Liver (tissue), 3 donors: Measurements from ENCODE around the gene SERPINB4.

Source experiments
- EGR1 ChIP-seq, 2 donors: IDR thresholded peaks; 2 replicates each; pipeline ENCODE4 v1.6.1; 2016 to 2018; ENCODE audit warnings: antibody characterized with exemption in 2 of 2, low read depth in 2 of 2
- FOXA1 ChIP-seq: IDR thresholded peaks from 2 replicates; pipeline ENCODE4 v1.6.1; 2016; ENCODE audit warnings: antibody characterized with exemption
- GABPA ChIP-seq, 2 donors: IDR thresholded peaks in 1 of 2; conservative IDR thresholded peaks in 1 of 2; 2 replicates each; pipeline ENCODE4 v1.6.1; 2016; ENCODE audit warnings: antibody characterized with exemption in 2 of 2, mild to moderate bottlenecking in 1 of 2, moderate library complexity in 1 of 2
- JUND ChIP-seq, 2 donors: IDR thresholded peaks; 2 replicates each; pipeline ENCODE4 v1.6.1; 2016; ENCODE audit warnings: antibody characterized with exemption in 2 of 2
- MAX ChIP-seq: IDR thresholded peaks from 2 replicates; pipeline ENCODE4 v1.6.1; 2016; ENCODE audit warnings: antibody characterized with exemption
- NR2F2 ChIP-seq: IDR thresholded peaks from 2 replicates; pipeline ENCODE4 v1.6.1; 2016; ENCODE audit warnings: antibody characterized with exemption
- RAD21 ChIP-seq, 2 donors: IDR thresholded peaks; 2 replicates each; pipeline ENCODE4 v1.6.1; 2016; ENCODE audit warnings: antibody characterized with exemption in 2 of 2, mild to moderate bottlenecking in 2 of 2
- RXRA ChIP-seq, 2 donors: IDR thresholded peaks; 2 replicates each; pipeline ENCODE4 v1.6.1; 2017 to 2018; ENCODE audit warnings: antibody characterized with exemption in 2 of 2, mild to moderate bottlenecking in 1 of 2
- SP1 ChIP-seq: IDR thresholded peaks from 2 replicates; pipeline ENCODE4 v1.6.1; 2018; ENCODE audit warnings: antibody characterized with exemption, mild to moderate bottlenecking
- TAF1 ChIP-seq: conservative IDR thresholded peaks from 2 replicates; pipeline ENCODE4 v1.6.1; 2016; ENCODE audit warnings: antibody characterized with exemption, mild to moderate bottlenecking
- TF ChIP-seq, protein P1 (sequence below): fragments of 150-350 bp; IDR thresholded peaks from 2 replicates; pipeline ENCODE4 v1.5.1; 2017; ENCODE audit warnings: improper control_type of control experiment, low read depth, low read length; ENCODE audit not compliant: missing input control
- TF ChIP-seq, protein P2 (sequence below): IDR thresholded peaks from 2 replicates; pipeline ENCODE4 v1.6.1; 2016; ENCODE audit warnings: antibody characterized with exemption
- TF ChIP-seq, protein P3 (sequence below): IDR thresholded peaks from 2 replicates; pipeline ENCODE4 v1.6.1; 2016; ENCODE audit warnings: antibody characterized with exemption, mild to moderate bottlenecking
- TF ChIP-seq, protein P4 (sequence below): IDR thresholded peaks from 2 replicates; pipeline ENCODE4 v1.6.1; 2016; ENCODE audit warnings: antibody characterized with exemption
- donor health status: healthy.
- donor health status: healthy.

- TF ChIP-seq, protein P1, sequence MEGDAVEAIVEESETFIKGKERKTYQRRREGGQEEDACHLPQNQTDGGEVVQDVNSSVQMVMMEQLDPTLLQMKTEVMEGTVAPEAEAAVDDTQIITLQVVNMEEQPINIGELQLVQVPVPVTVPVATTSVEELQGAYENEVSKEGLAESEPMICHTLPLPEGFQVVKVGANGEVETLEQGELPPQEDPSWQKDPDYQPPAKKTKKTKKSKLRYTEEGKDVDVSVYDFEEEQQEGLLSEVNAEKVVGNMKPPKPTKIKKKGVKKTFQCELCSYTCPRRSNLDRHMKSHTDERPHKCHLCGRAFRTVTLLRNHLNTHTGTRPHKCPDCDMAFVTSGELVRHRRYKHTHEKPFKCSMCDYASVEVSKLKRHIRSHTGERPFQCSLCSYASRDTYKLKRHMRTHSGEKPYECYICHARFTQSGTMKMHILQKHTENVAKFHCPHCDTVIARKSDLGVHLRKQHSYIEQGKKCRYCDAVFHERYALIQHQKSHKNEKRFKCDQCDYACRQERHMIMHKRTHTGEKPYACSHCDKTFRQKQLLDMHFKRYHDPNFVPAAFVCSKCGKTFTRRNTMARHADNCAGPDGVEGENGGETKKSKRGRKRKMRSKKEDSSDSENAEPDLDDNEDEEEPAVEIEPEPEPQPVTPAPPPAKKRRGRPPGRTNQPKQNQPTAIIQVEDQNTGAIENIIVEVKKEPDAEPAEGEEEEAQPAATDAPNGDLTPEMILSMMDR: no peak
- TF ChIP-seq JUND (IDR thresholded peaks at IDR 0.05) (no peak), SP1 (no peak), RAD21 (IDR thresholded peaks at IDR 0.05) (no peak), TAF1 (no peak), RXRA (IDR thresholded peaks at IDR 0.05) (no peak), NR2F2 (no peak), EGR1 (IDR thresholded peaks at IDR 0.05; ENCODE audit: low read depth in 2 of 2) (no peak), GABPA (IDR thresholded peaks at IDR 0.05 in 1 of 2, conservative IDR thresholded peaks at IDR 0.05 in 1 of 2) (no peak), MAX (no peak), FOXA1 (no peak)
- TF ChIP-seq, protein P2, sequence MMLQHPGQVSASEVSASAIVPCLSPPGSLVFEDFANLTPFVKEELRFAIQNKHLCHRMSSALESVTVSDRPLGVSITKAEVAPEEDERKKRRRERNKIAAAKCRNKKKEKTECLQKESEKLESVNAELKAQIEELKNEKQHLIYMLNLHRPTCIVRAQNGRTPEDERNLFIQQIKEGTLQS: no peak
- TF ChIP-seq, protein P3, sequence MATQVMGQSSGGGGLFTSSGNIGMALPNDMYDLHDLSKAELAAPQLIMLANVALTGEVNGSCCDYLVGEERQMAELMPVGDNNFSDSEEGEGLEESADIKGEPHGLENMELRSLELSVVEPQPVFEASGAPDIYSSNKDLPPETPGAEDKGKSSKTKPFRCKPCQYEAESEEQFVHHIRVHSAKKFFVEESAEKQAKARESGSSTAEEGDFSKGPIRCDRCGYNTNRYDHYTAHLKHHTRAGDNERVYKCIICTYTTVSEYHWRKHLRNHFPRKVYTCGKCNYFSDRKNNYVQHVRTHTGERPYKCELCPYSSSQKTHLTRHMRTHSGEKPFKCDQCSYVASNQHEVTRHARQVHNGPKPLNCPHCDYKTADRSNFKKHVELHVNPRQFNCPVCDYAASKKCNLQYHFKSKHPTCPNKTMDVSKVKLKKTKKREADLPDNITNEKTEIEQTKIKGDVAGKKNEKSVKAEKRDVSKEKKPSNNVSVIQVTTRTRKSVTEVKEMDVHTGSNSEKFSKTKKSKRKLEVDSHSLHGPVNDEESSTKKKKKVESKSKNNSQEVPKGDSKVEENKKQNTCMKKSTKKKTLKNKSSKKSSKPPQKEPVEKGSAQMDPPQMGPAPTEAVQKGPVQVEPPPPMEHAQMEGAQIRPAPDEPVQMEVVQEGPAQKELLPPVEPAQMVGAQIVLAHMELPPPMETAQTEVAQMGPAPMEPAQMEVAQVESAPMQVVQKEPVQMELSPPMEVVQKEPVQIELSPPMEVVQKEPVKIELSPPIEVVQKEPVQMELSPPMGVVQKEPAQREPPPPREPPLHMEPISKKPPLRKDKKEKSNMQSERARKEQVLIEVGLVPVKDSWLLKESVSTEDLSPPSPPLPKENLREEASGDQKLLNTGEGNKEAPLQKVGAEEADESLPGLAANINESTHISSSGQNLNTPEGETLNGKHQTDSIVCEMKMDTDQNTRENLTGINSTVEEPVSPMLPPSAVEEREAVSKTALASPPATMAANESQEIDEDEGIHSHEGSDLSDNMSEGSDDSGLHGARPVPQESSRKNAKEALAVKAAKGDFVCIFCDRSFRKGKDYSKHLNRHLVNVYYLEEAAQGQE: no peak
- TF ChIP-seq, protein P4, sequence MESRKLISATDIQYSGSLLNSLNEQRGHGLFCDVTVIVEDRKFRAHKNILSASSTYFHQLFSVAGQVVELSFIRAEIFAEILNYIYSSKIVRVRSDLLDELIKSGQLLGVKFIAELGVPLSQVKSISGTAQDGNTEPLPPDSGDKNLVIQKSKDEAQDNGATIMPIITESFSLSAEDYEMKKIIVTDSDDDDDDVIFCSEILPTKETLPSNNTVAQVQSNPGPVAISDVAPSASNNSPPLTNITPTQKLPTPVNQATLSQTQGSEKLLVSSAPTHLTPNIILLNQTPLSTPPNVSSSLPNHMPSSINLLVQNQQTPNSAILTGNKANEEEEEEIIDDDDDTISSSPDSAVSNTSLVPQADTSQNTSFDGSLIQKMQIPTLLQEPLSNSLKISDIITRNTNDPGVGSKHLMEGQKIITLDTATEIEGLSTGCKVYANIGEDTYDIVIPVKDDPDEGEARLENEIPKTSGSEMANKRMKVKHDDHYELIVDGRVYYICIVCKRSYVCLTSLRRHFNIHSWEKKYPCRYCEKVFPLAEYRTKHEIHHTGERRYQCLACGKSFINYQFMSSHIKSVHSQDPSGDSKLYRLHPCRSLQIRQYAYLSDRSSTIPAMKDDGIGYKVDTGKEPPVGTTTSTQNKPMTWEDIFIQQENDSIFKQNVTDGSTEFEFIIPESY: no peak
Measured at GRCh38 chr18:63590966-63591695, 52.9 kb downstream of the SERPINB4 start.
